Mammary epithelial cell (primary cell): ENCODE results near the gene DHRS2.
"Not testable (repeated sequence)": the region's sequence is repeated elsewhere in the genome, so short reads cannot be mapped to it uniquely, and the experiment has no call there.

Experiments used
- CTCF ChIP-seq, 2 donors: IDR thresholded peaks in 1 of 2; conservative IDR thresholded peaks in 1 of 2; 2 replicates each; pipeline ENCODE4 v1.5.1; 2011 to 2012; ENCODE audit warnings: inconsistent platforms in 2 of 2, low read length in 2 of 2, mild to moderate bottlenecking in 2 of 2, control low read depth in 1 of 2, low read depth in 1 of 2; ENCODE audit not compliant: insufficient read depth in 1 of 2; ENCODE audit errors: extremely low read depth in 1 of 2
- EZH2 ChIP-seq: IDR thresholded peaks from 2 replicates; pipeline ENCODE4 v1.6.1; 2012; ENCODE audit warnings: low read length, inconsistent platforms, borderline replicate concordance

GRCh38 chr14:23689709-23690514 is 53.7 kb downstream of the DHRS2 start:
- not testable (repeated sequence) for TF ChIP-seq CTCF (conservative IDR thresholded peaks at IDR 0.05 in 1 of 2, IDR thresholded peaks at IDR 0.05 in 1 of 2; ENCODE audit: extremely low read depth in 1 of 2, insufficient read depth in 1 of 2, low read depth in 1 of 2, low read length in 2 of 2); EZH2
